Aorta (tissue), 5 donors: ENCODE measurements around the gene KANSL2. TPM values are rescaled to one million over a fixed set of nuclear protein-coding genes. Genes with fewer than 3 reads are reported as not detected.
"Not testable (repeated sequence)": the region's sequence is repeated elsewhere in the genome, so short reads cannot be mapped to it uniquely, and the experiment has no call there.

Experiments
- ATAC-seq: fragments of 200-7000 bp; cut with Tn5 transposase; one replicate; pipeline ENCODE4 v1.9.1; 2022; ENCODE audit warnings: moderate library complexity; ENCODE audit not compliant: low FRiP score
- DNase-seq, 2 donors: peaks; one replicate each; pipeline ENCODE4 v3.0.0-alpha.2; 2020
- H3K27ac ChIP-seq, 2 donors: one replicate each; pipeline ENCODE4 v1.5.1; 2013; ENCODE audit warnings: low read length in 2 of 2, mild to moderate bottlenecking in 2 of 2, moderate library complexity in 2 of 2, control low read depth in 1 of 2, inconsistent platforms in 1 of 2, low read depth in 1 of 2
- H3K27me3 ChIP-seq, 2 donors: one replicate each; pipeline ENCODE4 v1.6.1; 2013; ENCODE audit warnings: control low read depth in 1 of 2, low read length in 1 of 2, mild to moderate bottlenecking in 1 of 2, moderate library complexity in 1 of 2; ENCODE audit not compliant: insufficient read depth in 2 of 2, control insufficient read depth in 1 of 2
- H3K36me3 ChIP-seq, 2 donors: one replicate each; pipeline ENCODE4 v1.6.1; 2013; ENCODE audit warnings: control low read depth in 1 of 2, low read length in 1 of 2, mild to moderate bottlenecking in 1 of 2; ENCODE audit not compliant: insufficient read depth in 2 of 2, control insufficient read depth in 1 of 2
- H3K4me1 ChIP-seq, 2 donors: one replicate each; pipeline ENCODE4 v1.6.1; 2013; ENCODE audit warnings: low read length in 2 of 2, control low read depth in 1 of 2, mild to moderate bottlenecking in 1 of 2, moderate library complexity in 1 of 2; ENCODE audit not compliant: insufficient read depth in 2 of 2, control insufficient read depth in 1 of 2
- H3K4me3 ChIP-seq, 2 donors: one replicate each; pipeline ENCODE4 v1.5.1; 2013; ENCODE audit warnings: low read length in 2 of 2, control low read depth in 1 of 2, mild to moderate bottlenecking in 1 of 2
- H3K9me3 ChIP-seq: one replicate; pipeline ENCODE4 v1.6.1; 2013; ENCODE audit warnings: mild to moderate bottlenecking, low read length; ENCODE audit not compliant: control insufficient read depth
- WGBS, 2 donors: extraction: QIAGEN DNeasy Blood & Tissue Kit; methylation state at CpG; one replicate each; pipeline ENCODE4 v1.1.7; 2013; 5-methylcytosine and 5-hydroxymethylcytosine counted together
- intact Hi-C, 2 donors: fragments of 100-400 bp; cut with DNase I; formaldehyde crosslinking; loops; one replicate each; pipeline versions ENCODE4 v1.14.2 to v1.15.0; 2022
- polyA plus RNA-seq, 2 donors: library from polyadenylated mRNA; stranded (reverse); fragments of 200-250 nt; gene quantifications; one replicate each; pipeline ENCODE4 v1.2.3, GENCODE V29; 2013
- total RNA-seq, 2 donors: library from RNA; stranded (reverse); fragmentation: NEBNext Ultra II Directional; extraction: Animal tissue kit (Norgen Biotek cat#: 25700); gene quantifications; one replicate each; pipeline ENCODE4 v1.2.1, GENCODE V29; 2021
- donor health status: healthy with polysubstance abuse.
- donor health status: Bipolar disorder and iron deficiency.
- donor health status: DM: no; HTN: no; CAD: no.
- donor health status: DM: no; HTN: no; CAD: no.
- donor health status: DM: yes; HTN: yes; CAD: no.

KANSL2 gene
- total and polyA plus RNA-seq, 4 donors, result 18.7 to 31.0 (median 24.5) TPM

- DNase-seq, result no peak
- H3K36me3 ChIP-seq, result no peaks in the 10 kb centered on the region
- peaks cover 0 to 3% of the 10 kb centered on the region in 2 donors for H3K4me1 ChIP-seq
- H3K9me3 ChIP-seq, result no peaks in the 10 kb centered on the region
- intact Hi-C loops, result no loop called here
- WGBS, 2 donors, result 95 to 97% methylated on average over 10 of the region's 10 CpGs
- ATAC-seq, result no peak
- no peak overlapping the region for H3K27ac ChIP-seq
- H3K4me3 ChIP-seq, result no peak overlapping the region
- H3K27me3 ChIP-seq, result no peaks in the 10 kb centered on the region
Observed at GRCh38 chr12:48712209-48712608, 30.2 kb upstream of the KANSL2 start.

DNA sequence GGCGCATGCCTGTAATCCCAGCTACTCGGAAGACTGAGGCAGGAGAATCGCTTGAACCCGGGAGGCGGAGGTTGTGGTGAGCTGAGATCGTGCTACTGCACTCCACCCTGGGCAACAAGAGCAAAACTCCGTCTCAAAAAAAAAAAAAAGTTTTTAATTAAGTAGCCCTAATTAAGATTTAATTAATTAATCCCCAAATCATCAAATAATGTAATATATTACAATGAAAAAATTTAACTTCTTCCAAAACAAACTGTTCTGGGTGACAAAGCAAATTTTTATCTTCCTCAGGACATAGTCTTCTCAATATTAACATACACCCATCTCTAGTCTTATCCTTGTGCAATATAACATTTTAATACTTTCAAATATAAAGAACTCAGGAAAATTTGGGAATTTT lies 16.8 kb upstream of the KANSL2 start:
- intact Hi-C loops, ATAC-seq, DNase-seq, H3K4me3 ChIP-seq, H3K4me1 ChIP-seq, H3K27ac ChIP-seq, H3K27me3 ChIP-seq, H3K9me3 ChIP-seq: not testable (repeated sequence)
- H3K36me3 ChIP-seq, result peaks cover 6 to 11% of the 10 kb centered on the region in 2 donors
- 97 to 98% methylated on average over 7 of the region's 7 CpGs for WGBS, 2 donors

- Histone ChIP-seq H3K4me1 (peaks cover 0 to 2% of the 10 kb centered on the region in 2 donors), H3K27me3 (no peaks in the 10 kb centered on the region), H3K4me3 (no peak overlapping the region), H3K27ac (no peak overlapping the region), H3K9me3 (no peaks in the 10 kb centered on the region), H3K36me3 (peaks cover 12 to 15% of the 10 kb centered on the region in 2 donors)
- ATAC-seq, result no peak
- intact Hi-C loops, result no loop called here
- WGBS, 2 donors, result 94% methylated on average over 5 of the region's 5 CpGs
- DNase-seq, result no peak
Observed at GRCh38 chr12:48696626-48697025, 14.6 kb upstream of the KANSL2 start.

DNA sequence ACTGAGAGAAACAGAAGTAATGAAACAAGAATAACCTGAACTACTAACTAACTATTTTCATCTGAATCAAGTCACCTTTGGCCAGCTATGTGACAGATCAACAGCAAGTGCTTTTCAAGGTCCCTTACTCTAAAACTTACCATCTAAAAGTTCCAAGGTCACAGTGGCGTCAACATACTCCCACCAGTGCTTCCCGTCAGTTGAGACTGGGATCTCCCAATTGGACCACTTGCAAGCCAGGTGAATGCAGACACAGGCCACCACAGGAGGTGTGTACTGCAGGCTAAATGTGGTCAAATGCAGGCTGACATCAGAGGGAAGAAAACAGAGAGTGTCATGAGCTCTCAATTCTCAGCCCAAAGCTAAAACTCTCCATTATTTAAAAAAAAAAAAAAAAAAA lies 13.8 kb upstream of the KANSL2 start:
- ATAC-seq (no peak), DNase-seq (no peak)
- 90 to 93% methylated on average over 2 of the region's 2 CpGs for WGBS, 2 donors
- Histone ChIP-seq H3K27ac (no peak overlapping the region), H3K27me3 (no peaks in the 10 kb centered on the region), H3K9me3 (no peaks in the 10 kb centered on the region), H3K4me3 (no peak overlapping the region), H3K4me1 (peaks cover 0 to 2% of the 10 kb centered on the region in 2 donors), H3K36me3 (peaks cover 12 to 15% of the 10 kb centered on the region in 2 donors)
- intact Hi-C loops, result no loop called here

- no peak overlapping the region for H3K4me3 ChIP-seq
- no peak overlapping the region for H3K27ac ChIP-seq
- peaks cover 0 to 2% of the 10 kb centered on the region in 2 donors for H3K4me1 ChIP-seq
- intact Hi-C loops, result no loop called here
- ATAC-seq (no peak), DNase-seq (no peak)
- no peaks in the 10 kb centered on the region for H3K9me3 ChIP-seq
- H3K36me3 ChIP-seq, result peaks cover 13 to 15% of the 10 kb centered on the region in 2 donors
- no peaks in the 10 kb centered on the region for H3K27me3 ChIP-seq
- WGBS, 2 donors, result 96% methylated on average over 6 of the region's 6 CpGs
Observed at GRCh38 chr12:48694038-48694437, 12.0 kb upstream of the KANSL2 start.

DNA sequence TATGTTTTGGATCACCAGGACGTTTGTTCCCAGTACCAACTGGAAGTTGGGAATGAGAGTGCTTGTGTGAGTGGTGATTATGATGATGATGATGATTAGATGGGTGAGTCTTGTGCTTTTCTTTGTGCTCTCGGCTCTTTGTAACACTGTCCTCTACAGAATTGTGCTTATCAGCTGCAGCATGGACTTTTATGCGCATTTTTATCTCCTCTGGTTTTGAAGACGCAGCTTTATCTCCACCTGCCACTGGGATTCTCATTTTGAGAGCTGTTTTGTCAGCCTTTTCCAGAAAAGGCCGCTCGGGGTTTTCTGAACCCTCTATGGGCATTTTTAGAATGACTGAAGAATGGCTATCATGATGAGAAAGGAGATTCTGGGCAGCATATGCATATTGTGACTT lies 11.5 kb upstream of the KANSL2 start:
- Histone ChIP-seq H3K4me3 (no peak overlapping the region), H3K27ac (no peak overlapping the region), H3K27me3 (no peaks in the 10 kb centered on the region), H3K9me3 (no peaks in the 10 kb centered on the region), H3K36me3 (peaks cover 13 to 15% of the 10 kb centered on the region in 2 donors), H3K4me1 (peaks cover 0 to 2% of the 10 kb centered on the region in 2 donors)
- DNase-seq (no peak), ATAC-seq (no peak)
- intact Hi-C loops, result no loop called here
- WGBS, 2 donors, result 91 to 92% methylated on average over 6 of the region's 6 CpGs

- Histone ChIP-seq H3K27ac (no peak overlapping the region), H3K9me3 (no peaks in the 10 kb centered on the region), H3K27me3 (no peaks in the 10 kb centered on the region), H3K4me1 (peaks cover 0 to 2% of the 10 kb centered on the region in 2 donors), H3K4me3 (no peak overlapping the region), H3K36me3 (peaks cover 13 to 15% of the 10 kb centered on the region in 2 donors)
- intact Hi-C loops, result no loop called here
- DNase-seq (no peak), ATAC-seq (no peak)
- WGBS, 2 donors, result 42 to 45% methylated on average over 2 of the region's 2 CpGs
Observed at GRCh38 chr12:48691826-48692487, 9.9 kb upstream of the KANSL2 start.

- no peaks in the 10 kb centered on the region for H3K9me3 ChIP-seq
- DNase-seq, result no peak
- intact Hi-C loops, result no loop called here
- H3K4me3 ChIP-seq, result no peak overlapping the region
- H3K4me1 ChIP-seq, result peaks cover 0 to 2% of the 10 kb centered on the region in 2 donors
- WGBS, 2 donors, result 9 to 13% methylated on average over 4 of the region's 4 CpGs
- H3K27ac ChIP-seq, result no peak overlapping the region
- no peak for ATAC-seq
- H3K27me3 ChIP-seq, result no peaks in the 10 kb centered on the region
- peaks cover 13 to 15% of the 10 kb centered on the region in 2 donors for H3K36me3 ChIP-seq
Observed at GRCh38 chr12:48690990-48691389, 9.0 kb upstream of the KANSL2 start.

- no peak for ATAC-seq
Observed at GRCh38 chr12:48690436-48690835, 8.4 kb upstream of the KANSL2 start.

More at GRCh38 chr12:48690436-48690835, 8.4 kb upstream of the KANSL2 start:
- no peak overlapping the region for H3K27ac ChIP-seq
- peaks cover 0 to 2% of the 10 kb centered on the region in 2 donors for H3K4me1 ChIP-seq
- H3K9me3 ChIP-seq, result no peaks in the 10 kb centered on the region
- peaks cover 12% of the 10 kb centered on the region in 2 donors for H3K36me3 ChIP-seq
- 73% methylated on average over 4 of the region's 4 CpGs for WGBS, 2 donors
- intact Hi-C loops, result no loop called here
- no peaks in the 10 kb centered on the region for H3K27me3 ChIP-seq
- no peak for DNase-seq
- no peak overlapping the region for H3K4me3 ChIP-seq
